Lower leg skin (tissue), 3 donors: ENCODE data around the gene FCGR2B.
"Not testable (repeated sequence)": the region's sequence is repeated elsewhere in the genome, so short reads cannot be mapped to it uniquely, and the experiment has no call there.

Source experiments
- CTCF ChIP-seq, 3 donors: fragments of 450-650 bp; IDR thresholded peaks; one replicate each; pipeline ENCODE4 v1.5.1; 2016; ENCODE audit warnings: antibody characterized with exemption in 3 of 3, mild to moderate bottlenecking in 3 of 3, moderate library complexity in 2 of 3
- POLR2A ChIP-seq, 2 donors: fragments of 450-650 bp; IDR thresholded peaks; one replicate each; pipeline ENCODE4 v1.6.1; 2016 to 2017; ENCODE audit warnings: antibody characterized with exemption in 2 of 2, mild to moderate bottlenecking in 1 of 2, moderate library complexity in 1 of 2

- TF ChIP-seq POLR2A, CTCF (IDR thresholded peaks at IDR 0.05): not testable (repeated sequence)
Observed at GRCh38 chr1:161623401-161624051, 39.4 kb upstream of the FCGR2B start.
